ENCODE data around the gene ARRDC5. TPM values are rescaled to one million over a fixed set of nuclear protein-coding genes. Genes with fewer than 3 reads are reported as not detected.

ARRDC5 gene
- total and polyA plus RNA-seq, 2 of the 8 experiments (the other 6 are each of a cell fraction or from before 2014, with no cell fraction given): not detected

GRCh38 chr19:4889034-4889815, 13.5 kb downstream of the ARRDC5 start (continued):
- TF ChIP-seq CHD7 (IDR thresholded peaks at IDR 0.05; ENCODE audit: insufficient replicate concordance, low read length): no peak
- no peak for TF ChIP-seq CHD2 (IDR thresholded peaks at IDR 0.05; ENCODE audit: low read length)
- no peak for TF ChIP-seq CEBPB (IDR thresholded peaks at IDR 0.05; ENCODE audit: low read depth, low read length)
- TF ChIP-seq SP4 (IDR thresholded peaks at IDR 0.05; ENCODE audit: low read length): no peak
- TF ChIP-seq GABPA (IDR thresholded peaks at IDR 0.05; ENCODE audit: borderline replicate concordance, insufficient read depth, low read length): no peak
- TF ChIP-seq SAP30 (IDR thresholded peaks at IDR 0.05; ENCODE audit: insufficient read depth, insufficient replicate concordance, low read length): no peak
- no peak for TF ChIP-seq FOSL1 (IDR thresholded peaks at IDR 0.05; ENCODE audit: insufficient read depth, low read depth, low read length)
- no peak for TF ChIP-seq MAFK (IDR thresholded peaks at IDR 0.05; ENCODE audit: low read depth, low read length)
- TF ChIP-seq CREB1 (IDR thresholded peaks at IDR 0.05): no peak
- TF ChIP-seq CTBP2 (IDR thresholded peaks at IDR 0.05; ENCODE audit: borderline replicate concordance, insufficient read depth, insufficient read length, low read length): no peak
- no peak for TF ChIP-seq JUND (IDR thresholded peaks at IDR 0.05; ENCODE audit: low read length)

Data from H1 (cell line).